ENCODE data around the gene CHD6. TPM values are rescaled to one million over a fixed set of nuclear protein-coding genes. Genes with fewer than 3 reads are reported as not detected.

CHD6 gene
- total and polyA plus RNA-seq, 2 of the 13 experiments (the other 11 are each of a cell fraction or from before 2014, with no cell fraction given) = 14.4 to 52.0 TPM

- no peak overlapping the region for H3K9ac ChIP-seq (ENCODE audit: insufficient read depth, low read depth, low read length)
- H4K20me1 ChIP-seq (ENCODE audit: insufficient read depth, low read length) = no peaks in the 10 kb centered on the region
- peaks cover 29 to 80% of the 10 kb centered on the region in 2 experiments for H3K36me3 ChIP-seq (replicated peaks in 1 of 2; ENCODE audit: control insufficient read depth in 1 of 2, insufficient read depth in 2 of 2, low read length in 2 of 2)
- H2AFZ ChIP-seq (ENCODE audit: low read length) = no peak overlapping the region
- H3K79me2 ChIP-seq (ENCODE audit: insufficient read depth, low read length) = no peaks in the 10 kb centered on the region
- ATAC-seq = no peak
- CTCF ChIA-PET (ENCODE audit: low intra/inter-chr PET ratio, low total read pairs) = no interaction called here
- H3K9me3 ChIP-seq (ENCODE audit: low read length) = no peaks in the 10 kb centered on the region
- WGBS (ENCODE audit: low lambda C conversion rate) = 96% methylated on average over 2 of the region's 2 CpGs
- in situ Hi-C loops (cut with HindIII; ENCODE audit: extremely low pct_ligation_motif_present, low pct_unique_long_range_greater_than_20kb) = no loop called here
- H3K27me3 ChIP-seq (ENCODE audit: control insufficient read depth in 1 of 2, insufficient read depth in 2 of 2, low read length in 2 of 2) = no peaks in the 10 kb centered on the region
- TF ChIP-seq ZNF644 (CRISPR knock-in tag; IDR thresholded peaks at IDR 0.05; ENCODE audit: low read depth) = no peak
- TF ChIP-seq DDIT3 (CRISPR knock-in tag; IDR thresholded peaks at IDR 0.05) = no peak
- no peak for TF ChIP-seq SOX13 (IDR thresholded peaks at IDR 0.05)
- TF ChIP-seq SOX13 (CRISPR knock-in tag; conservative IDR thresholded peaks at IDR 0.05 in 1 of 2, IDR thresholded peaks at IDR 0.05 in 1 of 2) = no peak
- TF ChIP-seq TFAP4 (IDR thresholded peaks at IDR 0.05; ENCODE audit: borderline replicate concordance, low read depth) = no peak
- intact Hi-C loops (cut with micrococcal nuclease; ENCODE audit: unreplicated experiment) = no loop called here
- peaks cover 34% of the 10 kb centered on the region for H3K4me1 ChIP-seq (ENCODE audit: insufficient read depth, low read length)
- FAIRE-seq = no peak
- no peak overlapping the region for H3K4me3 ChIP-seq (replicated peaks in 1 of 3; ENCODE audit: insufficient read depth in 1 of 3, low read depth in 2 of 3, low read length in 3 of 3)
- POLR2A ChIA-PET = no interaction called here
- no TSS peak for BruUV-seq (replicated peaks)
- no peak overlapping the region for H3K27ac ChIP-seq (ENCODE audit: extremely low read length, insufficient read depth, low read length)
- no peak for DNase-seq (ENCODE audit: low spot score)
- no peak overlapping the region for H3K4me2 ChIP-seq (ENCODE audit: low read depth, low read length)
Observed at GRCh38 chr20:41422953-41423352, 195.2 kb downstream of the CHD6 start.

- no peak overlapping the region for H3K4me2 ChIP-seq (ENCODE audit: low read depth, low read length)
- ChIA-PET POLR2A (no interaction called here), CTCF (ENCODE audit: low intra/inter-chr PET ratio, low total read pairs) (no interaction called here)
- H3K79me2 ChIP-seq (ENCODE audit: insufficient read depth, low read length) = no peaks in the 10 kb centered on the region
- WGBS (ENCODE audit: low lambda C conversion rate) = 95% methylated on average over 7 of the region's 7 CpGs
- no peak overlapping the region for H3K27ac ChIP-seq (ENCODE audit: extremely low read length, insufficient read depth, low read length)
- FAIRE-seq (no peak), ATAC-seq (no peak), DNase-seq (ENCODE audit: low spot score) (no peak)
- intact Hi-C loops (cut with micrococcal nuclease; ENCODE audit: unreplicated experiment) (no loop called here), in situ Hi-C loops (cut with HindIII; ENCODE audit: extremely low pct_ligation_motif_present, low pct_unique_long_range_greater_than_20kb) (no loop called here)
- no TSS peak for BruUV-seq (replicated peaks)
- no peak overlapping the region for H3K4me3 ChIP-seq (replicated peaks in 1 of 3; ENCODE audit: insufficient read depth in 1 of 3, low read depth in 2 of 3, low read length in 3 of 3)
- H2AFZ ChIP-seq (ENCODE audit: low read length) = no peak overlapping the region
- no peaks in the 10 kb centered on the region for H3K9me3 ChIP-seq (ENCODE audit: low read length)
- H3K36me3 ChIP-seq (replicated peaks in 1 of 2; ENCODE audit: control insufficient read depth in 1 of 2, insufficient read depth in 2 of 2, low read length in 2 of 2) = peaks cover 44 to 93% of the 10 kb centered on the region in 2 experiments
- H3K27me3 ChIP-seq (ENCODE audit: control insufficient read depth in 1 of 2, insufficient read depth in 2 of 2, low read length in 2 of 2) = no peaks in the 10 kb centered on the region
- no peaks in the 10 kb centered on the region for H3K4me1 ChIP-seq (ENCODE audit: insufficient read depth, low read length)
- no peak for TF ChIP-seq HNF4A (CRISPR knock-in tag; IDR thresholded peaks at IDR 0.05)
- no peak for TF ChIP-seq PAWR (CRISPR knock-in tag; IDR thresholded peaks at IDR 0.05; ENCODE audit: borderline replicate concordance)
- no peak for TF ChIP-seq NR1H2 (CRISPR knock-in tag; IDR thresholded peaks at IDR 0.05; ENCODE audit: borderline replicate concordance, low read depth)
- no peak for TF ChIP-seq SRY (CRISPR knock-in tag; IDR thresholded peaks at IDR 0.05)
- peak; percentile 28; the same call in 1 of the 2 replicates for TF ChIP-seq MNT (IDR thresholded peaks at IDR 0.05)
- H3K9ac ChIP-seq (ENCODE audit: insufficient read depth, low read depth, low read length) = no peak overlapping the region
- H4K20me1 ChIP-seq (ENCODE audit: insufficient read depth, low read length) = no peaks in the 10 kb centered on the region
Observed at GRCh38 chr20:41418739-41419293, 199.4 kb downstream of the CHD6 start.

Data from HepG2 (cell line).